GM23338 (cell line): ENCODE results near the gene MCEE.

Experiments used
- EZH2 ChIP-seq: fragments of 200-600 bp; sonication (generic); IDR thresholded peaks from one replicate; pipeline ENCODE4 v1.8.0; 2017; ENCODE audit warnings: antibody characterized with exemption, mild to moderate bottlenecking, low read depth; ENCODE audit not compliant: unreplicated experiment
- TF ChIP-seq, protein P1 (sequence below), 2 experiments: fragments of 200-600 bp in 1 of 2; sonication (generic) in 1 of 2; conservative IDR thresholded peaks; 2 replicates each; pipeline versions ENCODE4 v1.5.1 to v1.6.1; 2016 to 2017; ENCODE audit warnings: antibody characterized with exemption in 2 of 2, low read depth in 2 of 2, mild to moderate bottlenecking in 2 of 2, moderate library complexity in 1 of 2

DNA sequence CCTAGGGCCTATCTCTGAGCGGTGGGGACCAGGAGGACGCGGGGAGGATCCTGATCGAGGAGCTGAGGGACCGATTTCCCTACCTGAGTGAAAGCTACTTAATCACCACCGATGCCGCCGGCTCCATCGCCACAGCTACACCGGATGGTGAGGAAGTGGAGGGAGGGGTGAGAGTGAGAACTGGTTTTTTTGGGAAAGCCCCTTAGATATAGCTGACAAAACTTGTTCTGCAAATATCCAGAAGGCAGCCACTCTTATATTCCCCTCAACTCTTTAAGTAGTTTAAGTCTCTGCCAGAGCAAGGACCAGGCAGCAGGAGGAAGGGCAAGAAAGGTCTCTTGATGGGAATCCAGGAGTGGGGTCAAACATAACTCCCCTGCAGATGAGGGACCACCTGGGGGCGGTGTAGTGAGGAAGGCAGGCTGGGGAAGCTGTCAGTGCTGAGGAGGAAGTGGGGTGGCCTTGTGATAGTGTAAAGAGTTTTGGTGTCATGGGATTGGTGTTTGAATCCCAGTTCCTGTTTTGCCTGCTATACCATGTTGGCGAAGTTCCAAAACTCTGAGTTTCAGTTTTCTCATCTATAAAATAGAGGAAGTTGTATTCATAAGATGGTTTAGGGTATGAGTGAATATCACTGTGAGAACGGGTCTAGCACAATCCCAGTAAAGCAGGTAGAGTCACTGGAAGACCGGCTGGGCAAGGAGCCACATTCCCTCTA is 58.2 kb downstream of the MCEE start:
- no peak for TF ChIP-seq EZH2
- TF ChIP-seq, protein P1, sequence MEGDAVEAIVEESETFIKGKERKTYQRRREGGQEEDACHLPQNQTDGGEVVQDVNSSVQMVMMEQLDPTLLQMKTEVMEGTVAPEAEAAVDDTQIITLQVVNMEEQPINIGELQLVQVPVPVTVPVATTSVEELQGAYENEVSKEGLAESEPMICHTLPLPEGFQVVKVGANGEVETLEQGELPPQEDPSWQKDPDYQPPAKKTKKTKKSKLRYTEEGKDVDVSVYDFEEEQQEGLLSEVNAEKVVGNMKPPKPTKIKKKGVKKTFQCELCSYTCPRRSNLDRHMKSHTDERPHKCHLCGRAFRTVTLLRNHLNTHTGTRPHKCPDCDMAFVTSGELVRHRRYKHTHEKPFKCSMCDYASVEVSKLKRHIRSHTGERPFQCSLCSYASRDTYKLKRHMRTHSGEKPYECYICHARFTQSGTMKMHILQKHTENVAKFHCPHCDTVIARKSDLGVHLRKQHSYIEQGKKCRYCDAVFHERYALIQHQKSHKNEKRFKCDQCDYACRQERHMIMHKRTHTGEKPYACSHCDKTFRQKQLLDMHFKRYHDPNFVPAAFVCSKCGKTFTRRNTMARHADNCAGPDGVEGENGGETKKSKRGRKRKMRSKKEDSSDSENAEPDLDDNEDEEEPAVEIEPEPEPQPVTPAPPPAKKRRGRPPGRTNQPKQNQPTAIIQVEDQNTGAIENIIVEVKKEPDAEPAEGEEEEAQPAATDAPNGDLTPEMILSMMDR (conservative IDR thresholded peaks at IDR 0.05; ENCODE audit: low read depth in 2 of 2), result peak; percentile 39 to 57
